WERI-Rb-1 (cell line): ENCODE measurements around the gene PDSS1.

Source experiments
- DNase-seq: peaks from one replicate; pipeline ENCODE4 v3.0.0-alpha.2; 2020
- H3K27ac ChIP-seq: fragments of 250-450 bp; sonication (Bioruptor Pico); 2 replicates; pipeline ENCODE4 v1.5.1; 2020; ENCODE audit warnings: mild to moderate bottlenecking, moderate library complexity
- H3K27me3 ChIP-seq: fragments of 250-450 bp; sonication (Bioruptor Pico); 2 replicates; pipeline ENCODE4 v1.5.1; 2021; ENCODE audit warnings: mild to moderate bottlenecking, low read depth, moderate library complexity; ENCODE audit not compliant: insufficient read depth, severe bottlenecking
- H3K36me3 ChIP-seq: fragments of 250-450 bp; sonication (Bioruptor Pico); 2 replicates; pipeline ENCODE4 v1.5.1; 2020; ENCODE audit warnings: mild to moderate bottlenecking, moderate library complexity
- H3K4me3 ChIP-seq: 2 replicates; pipeline ENCODE4 v1.5.1; 2011; ENCODE audit warnings: low read depth, mild to moderate bottlenecking, control low read depth, low read length
- H3K9me3 ChIP-seq: fragments of 250-450 bp; sonication (Bioruptor Pico); 2 replicates; pipeline ENCODE4 v1.5.1; 2021; ENCODE audit warnings: mild to moderate bottlenecking, moderate library complexity; ENCODE audit not compliant: severe bottlenecking
- TF ChIP-seq, protein P1 (sequence below): IDR thresholded peaks from 2 replicates; pipeline ENCODE4 v1.5.1; 2011; ENCODE audit warnings: low read depth, mild to moderate bottlenecking, control low read depth, inconsistent platforms, low read length

Gene PDSS1

GRCh38 chr10:26717476-26717875 lies 20.0 kb downstream of the PDSS1 start:
- no peak overlapping the region for H3K4me3 ChIP-seq
- DNase-seq, result no peak
- no peaks in the 10 kb centered on the region for H3K27me3 ChIP-seq
- TF ChIP-seq, protein P1, sequence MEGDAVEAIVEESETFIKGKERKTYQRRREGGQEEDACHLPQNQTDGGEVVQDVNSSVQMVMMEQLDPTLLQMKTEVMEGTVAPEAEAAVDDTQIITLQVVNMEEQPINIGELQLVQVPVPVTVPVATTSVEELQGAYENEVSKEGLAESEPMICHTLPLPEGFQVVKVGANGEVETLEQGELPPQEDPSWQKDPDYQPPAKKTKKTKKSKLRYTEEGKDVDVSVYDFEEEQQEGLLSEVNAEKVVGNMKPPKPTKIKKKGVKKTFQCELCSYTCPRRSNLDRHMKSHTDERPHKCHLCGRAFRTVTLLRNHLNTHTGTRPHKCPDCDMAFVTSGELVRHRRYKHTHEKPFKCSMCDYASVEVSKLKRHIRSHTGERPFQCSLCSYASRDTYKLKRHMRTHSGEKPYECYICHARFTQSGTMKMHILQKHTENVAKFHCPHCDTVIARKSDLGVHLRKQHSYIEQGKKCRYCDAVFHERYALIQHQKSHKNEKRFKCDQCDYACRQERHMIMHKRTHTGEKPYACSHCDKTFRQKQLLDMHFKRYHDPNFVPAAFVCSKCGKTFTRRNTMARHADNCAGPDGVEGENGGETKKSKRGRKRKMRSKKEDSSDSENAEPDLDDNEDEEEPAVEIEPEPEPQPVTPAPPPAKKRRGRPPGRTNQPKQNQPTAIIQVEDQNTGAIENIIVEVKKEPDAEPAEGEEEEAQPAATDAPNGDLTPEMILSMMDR, result no peak
- H3K9me3 ChIP-seq, result no peaks in the 10 kb centered on the region
- H3K36me3 ChIP-seq, result no peaks in the 10 kb centered on the region
- no peak overlapping the region for H3K27ac ChIP-seq

DNA sequence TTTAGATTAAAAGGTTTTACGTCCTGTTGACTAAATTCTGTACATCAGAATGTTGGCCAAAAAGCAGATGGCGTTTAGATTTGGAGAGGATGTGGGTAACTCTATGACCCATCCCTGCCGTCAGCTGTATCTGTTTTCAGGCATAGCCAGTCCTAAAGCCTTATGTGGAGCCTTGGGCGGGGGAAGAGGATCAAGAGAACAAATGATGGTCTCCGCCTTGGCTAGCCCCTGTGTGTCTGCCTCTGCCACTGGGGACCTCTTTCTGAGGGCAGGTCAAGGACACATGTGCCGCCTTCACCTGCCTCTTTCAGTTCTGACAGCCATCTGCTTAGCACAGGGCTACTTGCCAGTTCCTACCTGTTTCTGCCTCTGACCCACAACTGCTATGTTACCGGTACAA lies 24.1 kb downstream of the PDSS1 start:
- Histone ChIP-seq H3K27ac (no peak overlapping the region), H3K4me3 (no peak overlapping the region), H3K9me3 (no peaks in the 10 kb centered on the region), H3K36me3 (no peaks in the 10 kb centered on the region), H3K27me3 (no peaks in the 10 kb centered on the region)
- no peak for DNase-seq
- TF ChIP-seq, protein P1, result no peak

DNA sequence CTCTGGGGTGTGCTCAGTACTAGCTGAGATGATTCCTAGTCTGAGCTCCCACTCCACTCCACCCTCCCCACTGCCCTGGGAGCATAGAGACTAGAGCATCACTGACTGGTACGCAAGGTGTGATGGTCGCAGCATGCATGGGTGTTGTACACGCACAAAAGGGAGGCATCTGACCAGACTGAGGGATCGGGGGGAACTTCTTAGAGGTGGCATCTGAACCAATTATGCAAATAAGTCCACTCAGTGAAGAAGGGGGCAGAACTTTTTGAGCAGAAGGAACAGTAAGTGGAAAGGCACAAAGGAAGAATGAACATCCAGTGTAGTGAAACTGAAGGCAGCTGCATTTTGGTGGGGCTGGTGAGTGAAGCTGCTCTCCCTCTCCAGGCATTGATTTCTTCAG lies 25.5 kb downstream of the PDSS1 start:
- TF ChIP-seq, protein P1, result no peak
- no peak overlapping the region for H3K4me3 ChIP-seq
- DNase-seq, result no peak
- no peaks in the 10 kb centered on the region for H3K9me3 ChIP-seq
- no peak overlapping the region for H3K27ac ChIP-seq
- no peaks in the 10 kb centered on the region for H3K27me3 ChIP-seq
- no peaks in the 10 kb centered on the region for H3K36me3 ChIP-seq

DNA sequence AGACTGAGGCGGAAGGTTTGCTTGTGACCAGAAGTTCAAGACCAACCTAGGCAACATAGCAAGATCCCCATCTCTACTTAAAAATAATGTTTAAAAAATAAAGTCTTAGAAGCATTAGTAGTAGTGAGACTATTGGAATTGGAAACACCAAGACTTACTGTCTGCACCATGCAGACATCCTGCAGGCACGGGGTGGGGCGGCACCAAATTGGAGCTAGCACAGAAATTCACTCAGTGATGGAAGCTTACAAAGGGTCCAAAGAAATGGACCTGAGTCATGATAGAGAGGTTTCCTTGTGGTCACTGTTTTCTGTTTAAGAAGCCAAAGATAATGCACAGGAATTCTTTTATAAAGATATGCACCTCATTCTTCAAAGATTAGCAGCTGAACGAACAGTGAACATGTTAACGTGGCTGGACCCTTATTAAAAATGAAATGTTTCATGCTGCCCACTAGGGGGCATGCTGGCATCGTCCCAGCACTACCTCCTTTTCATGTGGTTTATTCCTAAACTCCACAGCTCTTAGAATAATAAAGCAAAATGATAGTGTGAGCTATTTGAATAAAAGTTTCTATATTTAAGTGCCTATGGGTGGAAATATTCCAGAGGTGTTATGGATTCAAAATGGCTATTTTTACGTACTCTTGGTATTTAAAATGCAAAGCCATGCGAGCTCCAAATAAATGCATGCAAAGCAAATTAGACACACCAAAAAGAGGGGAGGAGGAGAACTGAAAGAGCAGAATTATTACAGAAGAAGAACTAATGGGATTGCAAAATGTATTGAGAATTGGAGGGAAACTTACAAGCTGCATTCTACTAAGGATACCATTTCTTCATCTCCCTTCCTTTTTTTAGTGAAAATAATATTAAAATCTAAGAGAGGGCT lies 28.6 kb downstream of the PDSS1 start:
- Histone ChIP-seq H3K27me3 (no peaks in the 10 kb centered on the region), H3K36me3 (no peaks in the 10 kb centered on the region), H3K27ac (no peak overlapping the region), H3K4me3 (no peak overlapping the region), H3K9me3 (no peaks in the 10 kb centered on the region)
- TF ChIP-seq, protein P1, result peak; percentile 46
- no peak for DNase-seq

DNA sequence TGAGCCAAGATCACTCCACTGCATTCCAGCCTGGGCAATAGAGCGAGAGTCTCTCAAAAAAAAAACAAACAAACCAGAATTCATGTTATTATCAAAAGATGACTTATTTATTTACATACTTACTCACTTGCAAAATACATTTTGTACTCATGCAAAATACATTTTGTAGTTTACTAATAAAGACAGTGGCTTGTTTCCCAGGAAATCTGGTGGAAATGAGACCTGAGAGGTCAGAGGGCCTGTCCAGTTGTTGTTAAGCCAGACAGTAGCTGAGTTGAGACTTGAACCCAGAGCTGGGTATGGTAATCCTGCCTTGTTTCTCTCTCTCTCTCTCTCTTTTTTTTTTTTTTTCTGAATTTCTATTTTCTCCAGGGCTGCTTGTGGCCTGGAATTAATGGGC lies 29.5 kb downstream of the PDSS1 start:
- TF ChIP-seq, protein P1, result no peak
- no peak overlapping the region for H3K4me3 ChIP-seq
- H3K9me3 ChIP-seq, result no peaks in the 10 kb centered on the region
- no peaks in the 10 kb centered on the region for H3K27me3 ChIP-seq
- no peaks in the 10 kb centered on the region; the same call in 1 of the 2 replicates for H3K36me3 ChIP-seq
- DNase-seq, result no peak
- no peak overlapping the region for H3K27ac ChIP-seq
